NCI-H748 (cell line): ENCODE measurements around the gene MROH8.

Source experiments
- DNase-seq: peaks from one replicate; lab custom pipeline; 2025; ENCODE audit not compliant: unreplicated experiment; lab: John Stamatoyannopoulos, UW

MROH8 gene

DNA sequence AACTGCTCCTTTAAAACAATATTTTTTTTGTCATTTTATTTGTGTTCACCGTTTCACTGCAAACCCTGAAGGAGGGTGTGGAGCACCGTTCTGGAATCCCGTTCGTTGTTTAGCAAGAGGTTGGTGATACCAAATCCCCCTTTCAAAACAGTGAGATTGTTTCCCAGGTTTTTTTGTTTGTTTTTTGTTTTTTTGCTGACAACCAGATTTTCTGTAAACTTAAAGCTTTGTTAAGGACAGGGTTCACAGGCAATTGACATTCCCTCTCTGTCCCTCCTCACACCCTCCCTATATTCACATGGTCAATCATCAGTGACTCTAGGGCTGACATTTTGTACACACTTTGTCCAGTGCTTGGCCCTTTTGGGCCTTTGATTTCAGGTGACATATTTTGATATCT lies 21.0 kb upstream of the MROH8 start:
- DNase-seq: no peak

DNA sequence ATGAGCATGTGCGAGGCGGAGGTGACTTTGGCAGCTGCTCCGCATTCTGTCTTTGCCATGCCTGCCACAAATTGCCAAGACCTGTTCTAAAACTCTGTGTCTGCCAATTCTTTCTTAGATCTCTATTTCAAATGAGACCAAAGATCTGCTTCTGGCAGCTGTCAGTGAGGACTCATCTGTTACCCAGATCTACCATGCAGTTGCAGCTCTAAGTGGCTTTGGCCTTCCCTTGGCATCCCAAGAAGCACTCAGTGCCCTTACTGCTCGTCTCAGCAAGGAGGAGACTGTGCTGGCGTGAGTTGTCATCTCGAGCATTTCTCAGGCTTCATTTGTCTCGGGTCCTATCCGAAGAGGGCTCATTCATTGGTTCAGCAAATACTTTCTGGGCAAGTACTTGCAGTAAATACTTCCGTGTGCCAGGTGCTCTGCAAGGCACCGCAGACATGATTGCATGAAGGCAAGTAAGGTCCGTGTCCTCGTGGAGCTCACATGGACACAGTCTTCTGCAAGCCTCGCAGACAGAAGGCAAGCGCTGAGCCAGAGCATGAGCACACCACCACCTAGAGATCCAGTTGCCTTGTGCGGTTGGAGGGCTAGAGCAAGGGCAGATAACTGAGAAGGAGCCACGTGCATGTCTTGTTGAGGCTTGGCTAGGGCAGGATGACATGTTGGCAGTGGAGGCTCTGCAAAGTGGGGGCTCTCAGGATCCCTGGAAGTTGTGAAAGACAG lies 19.7 kb upstream of the MROH8 start:
- DNase-seq: no peak

DNA sequence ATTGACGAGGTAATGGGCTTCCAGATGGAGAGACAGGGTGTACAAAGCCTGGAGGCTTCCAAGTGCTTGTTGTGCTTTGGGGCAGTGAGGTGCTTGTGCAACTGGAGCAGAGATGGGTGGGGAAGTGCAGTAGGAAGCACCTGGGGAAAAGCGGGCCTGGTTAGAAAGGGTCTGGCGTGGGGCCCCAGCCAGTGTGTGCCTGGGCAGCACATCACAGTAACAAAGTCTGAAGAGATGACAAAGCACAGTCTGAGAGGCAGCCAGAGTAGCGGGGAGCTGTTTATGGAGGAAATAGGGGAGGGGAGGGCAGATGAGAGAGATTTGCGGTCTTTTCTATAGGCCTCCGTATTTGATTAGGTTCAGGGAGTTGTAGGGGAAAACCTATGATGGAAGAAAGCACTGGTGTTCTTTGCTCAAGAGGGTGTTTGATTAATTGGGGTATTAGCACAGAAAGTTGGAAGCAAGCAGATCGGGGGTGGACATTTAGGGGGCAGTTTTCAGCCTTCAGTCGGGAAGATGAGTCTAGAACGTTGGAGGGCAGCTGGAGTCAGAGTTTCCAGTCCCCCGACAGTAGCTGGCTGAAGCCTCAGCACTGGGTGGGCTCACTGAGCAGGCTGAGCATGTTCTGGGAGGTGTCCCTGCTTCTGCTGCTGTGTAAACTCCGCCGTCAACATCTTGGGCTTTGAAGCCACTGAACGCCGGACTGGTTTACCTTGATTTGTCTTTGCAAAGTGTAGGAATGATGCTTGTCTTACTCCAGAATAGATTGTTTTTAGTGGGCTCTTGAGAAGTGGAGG lies 15.5 kb upstream of the MROH8 start:
- DNase-seq: no peak

DNA sequence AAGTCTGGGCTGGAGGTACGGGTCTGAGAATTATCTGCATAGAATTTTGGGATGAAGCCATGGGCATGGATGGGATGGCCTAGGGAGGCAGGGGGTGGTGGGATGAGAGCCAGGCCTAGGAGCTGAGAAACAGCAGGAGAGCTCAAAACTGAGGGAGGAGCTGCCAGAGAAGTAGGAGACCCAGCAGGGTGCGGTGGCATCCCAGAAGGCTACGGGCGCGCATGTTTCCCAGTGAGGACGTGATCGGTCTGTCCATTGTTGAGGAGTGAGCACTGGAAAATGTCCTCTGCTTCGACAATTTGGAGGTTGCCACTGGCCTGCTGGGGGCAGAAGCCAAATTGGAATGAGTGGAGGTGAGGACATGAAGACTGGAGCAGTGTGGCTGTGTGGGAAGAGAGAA lies 14.5 kb upstream of the MROH8 start:
- no peak for DNase-seq

DNA sequence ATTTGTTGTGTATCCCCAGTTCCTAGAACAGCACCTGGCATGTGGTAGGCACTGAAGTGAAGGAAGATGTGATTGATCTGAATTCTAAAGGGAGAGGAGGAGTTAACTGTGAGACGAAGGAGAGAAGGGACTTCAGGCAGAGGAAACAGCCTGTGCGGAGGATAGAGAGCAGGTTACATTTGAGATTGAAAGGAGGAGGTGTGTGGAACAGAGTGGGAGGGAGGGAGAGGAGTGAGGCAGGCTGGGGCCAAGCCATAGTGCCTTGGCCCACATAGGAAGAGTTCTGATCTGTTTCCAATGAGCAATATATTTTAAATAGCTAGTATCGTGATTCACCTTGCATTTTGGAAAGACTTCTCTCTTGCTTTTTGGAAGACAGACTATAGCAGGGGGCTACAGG lies 13.9 kb upstream of the MROH8 start:
- no peak for DNase-seq

DNA sequence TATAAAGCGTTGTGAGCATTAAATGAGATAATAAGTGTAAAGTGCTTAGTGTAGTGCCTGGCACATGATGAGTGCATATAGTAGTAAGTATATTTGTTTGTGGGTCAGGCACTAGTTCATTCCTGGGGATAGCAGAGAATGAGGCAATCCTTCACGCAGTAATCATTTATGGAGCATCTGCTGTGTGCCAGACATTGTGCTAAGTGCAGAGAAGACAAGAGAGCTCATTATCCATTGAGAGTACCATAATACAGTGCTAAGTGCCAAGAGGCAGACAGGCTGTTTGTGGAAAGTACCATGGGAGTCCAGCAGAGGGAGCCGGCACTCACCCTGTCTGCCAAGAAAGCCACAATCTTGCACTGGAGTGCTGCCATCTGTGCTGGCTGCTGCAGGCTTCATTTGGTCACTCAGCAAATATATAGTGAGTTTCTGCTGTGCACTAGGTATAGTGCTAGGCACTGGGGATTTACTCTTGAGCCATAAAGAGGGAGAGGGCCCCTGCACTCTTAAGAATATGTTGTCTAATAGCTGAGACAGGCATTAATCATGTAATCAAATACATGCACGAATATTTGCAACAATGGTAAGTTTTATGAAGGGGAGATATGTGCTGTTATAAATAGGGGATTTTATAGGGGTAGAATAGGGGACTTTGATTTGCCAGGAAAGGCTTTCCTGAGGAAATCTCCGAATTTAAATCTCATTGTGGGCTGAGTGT lies 12.9 kb upstream of the MROH8 start:
- DNase-seq: peak; percentile 65

DNA sequence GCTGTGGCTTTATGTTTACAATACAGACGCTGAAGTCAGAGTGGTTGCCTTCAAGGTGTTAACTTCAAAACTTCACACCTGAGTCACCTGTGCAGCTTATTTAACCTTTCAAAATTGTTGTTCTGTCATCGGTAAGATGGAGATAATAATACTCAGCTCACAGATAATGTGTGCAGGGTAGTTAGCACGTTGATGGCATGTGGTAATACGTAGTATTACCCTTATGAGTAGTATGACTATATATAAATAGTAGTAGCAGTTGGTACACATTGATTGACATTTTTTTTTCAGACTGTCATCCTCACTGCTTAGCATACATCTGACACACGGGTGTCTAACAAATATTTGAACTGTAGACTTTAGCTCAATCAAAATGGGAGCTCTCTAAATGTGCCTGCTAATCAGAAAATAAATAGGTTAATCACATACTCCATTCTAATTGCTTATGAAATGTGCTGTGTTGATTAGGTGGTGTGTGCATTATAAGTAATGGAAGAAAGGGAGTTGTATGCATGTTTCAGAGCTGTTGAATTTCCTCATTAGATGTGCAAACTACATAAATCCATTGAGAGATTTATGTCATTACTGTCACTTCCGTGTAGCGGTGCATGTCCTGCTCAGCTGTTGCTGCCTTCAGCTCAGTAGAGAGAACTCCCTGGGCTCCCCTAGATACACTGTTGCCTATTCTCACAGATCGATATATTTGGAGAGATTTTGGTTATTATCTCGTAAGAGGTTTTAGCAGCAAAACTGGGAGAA lies 11.2 kb upstream of the MROH8 start:
- peak; percentile 23 for DNase-seq

DNA sequence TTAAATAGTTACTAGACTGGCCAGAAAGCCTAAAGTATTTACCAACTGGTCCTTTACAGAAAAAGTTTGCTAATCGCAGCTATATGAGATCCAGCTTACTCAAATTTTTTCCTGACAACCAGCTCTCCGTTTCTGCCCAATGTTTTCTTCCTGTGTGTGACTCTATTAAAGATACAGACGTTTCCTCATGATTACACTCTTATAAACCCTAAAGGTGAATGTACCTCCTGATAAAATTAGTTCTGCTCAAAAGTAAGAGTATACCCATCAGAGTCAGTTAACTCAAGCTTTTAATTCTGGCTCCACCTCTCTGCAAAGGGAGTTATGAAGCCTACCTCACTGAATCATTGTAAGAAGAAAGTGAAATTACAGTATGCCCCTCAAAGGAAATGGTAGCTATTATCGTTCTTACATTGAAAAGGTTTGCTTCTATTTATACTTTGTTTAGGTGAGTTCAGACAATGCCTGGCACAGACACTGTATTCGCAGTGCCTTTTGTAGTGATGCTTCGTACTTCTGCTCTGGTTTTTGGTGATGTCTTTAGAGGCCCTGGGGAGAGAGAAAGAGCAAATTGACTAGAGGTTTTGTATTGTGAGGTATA lies 10.2 kb upstream of the MROH8 start:
- DNase-seq: no peak

DNA sequence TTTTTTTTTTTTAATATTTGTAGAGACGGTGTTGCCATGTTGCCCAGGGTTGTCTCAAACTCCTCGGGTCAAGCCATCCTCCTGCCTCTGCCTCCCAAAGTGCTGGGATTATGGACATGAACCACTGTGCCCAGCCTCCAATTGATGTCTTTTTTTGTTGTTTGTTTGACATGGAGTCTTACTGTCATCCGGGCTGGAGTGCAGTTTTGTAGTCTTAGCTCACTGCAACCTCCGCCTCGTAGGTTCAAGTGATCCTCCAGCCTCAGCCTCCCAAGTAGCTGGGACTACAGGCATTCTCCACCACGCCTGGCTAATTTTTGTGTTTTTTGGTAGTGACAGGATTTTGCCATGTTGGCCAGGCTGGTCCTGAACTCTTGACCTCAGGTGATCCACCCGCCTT lies 9.4 kb upstream of the MROH8 start:
- no peak for DNase-seq

DNA sequence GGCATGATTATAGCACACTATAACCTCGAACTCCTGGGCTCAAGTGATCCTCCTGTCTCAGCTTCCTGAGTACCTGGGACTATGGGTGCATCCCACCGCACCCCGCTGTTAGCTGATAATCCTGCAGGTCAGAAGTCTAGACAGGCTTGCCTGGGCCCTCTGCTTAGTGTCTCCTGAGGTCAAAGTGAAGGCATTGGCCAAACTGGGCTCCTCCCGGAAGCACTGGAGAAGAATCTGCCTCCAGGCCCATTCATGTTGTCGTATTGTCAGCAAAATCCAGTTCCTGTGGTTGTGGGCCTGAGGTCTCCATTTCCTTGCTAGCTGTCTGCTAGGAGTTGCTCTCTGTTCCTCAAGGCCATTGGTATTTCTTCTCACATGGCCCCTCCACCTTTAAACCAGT lies 6.3 kb upstream of the MROH8 start:
- DNase-seq: no peak

DNA sequence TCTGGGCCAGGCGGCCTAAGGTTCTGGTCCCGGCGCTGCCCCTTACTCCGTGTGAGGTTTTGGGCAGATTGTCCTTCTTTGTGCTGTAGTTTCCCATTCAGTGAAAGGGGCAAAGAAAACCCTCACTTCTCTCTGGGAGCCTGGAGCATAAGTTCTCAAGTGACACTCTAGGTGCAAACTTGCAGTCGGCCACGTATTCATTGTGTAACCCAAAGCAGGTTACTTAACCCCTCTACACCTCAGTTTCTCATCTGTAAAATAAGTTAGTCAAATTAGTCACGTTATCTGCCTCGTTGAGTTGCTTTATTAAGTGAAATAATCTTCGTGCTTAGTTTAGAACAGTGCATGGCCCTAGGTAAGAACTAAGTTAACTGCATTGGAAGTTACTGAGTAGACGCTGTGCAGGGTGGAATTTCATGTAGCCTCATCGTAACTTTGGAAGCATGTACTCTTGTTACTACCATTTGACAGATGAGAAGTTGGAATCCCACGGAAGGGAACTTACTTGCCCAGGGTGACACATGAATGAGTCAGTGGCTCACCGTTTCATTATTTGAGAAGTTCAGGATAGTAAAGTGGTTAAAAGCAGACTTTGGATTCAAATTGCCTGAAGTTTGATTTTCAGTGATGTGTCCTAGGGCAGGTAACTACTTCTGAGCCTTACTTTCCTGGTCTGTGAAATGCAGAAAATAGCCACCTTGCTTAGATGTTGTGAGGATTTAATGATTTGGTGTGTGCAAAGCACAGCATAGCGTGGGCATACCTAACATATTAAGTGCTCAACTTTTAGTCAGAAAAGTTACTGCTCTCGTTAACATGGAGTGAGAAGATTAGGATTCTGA lies 556 bp upstream of the MROH8 start:
- no peak for DNase-seq

DNA sequence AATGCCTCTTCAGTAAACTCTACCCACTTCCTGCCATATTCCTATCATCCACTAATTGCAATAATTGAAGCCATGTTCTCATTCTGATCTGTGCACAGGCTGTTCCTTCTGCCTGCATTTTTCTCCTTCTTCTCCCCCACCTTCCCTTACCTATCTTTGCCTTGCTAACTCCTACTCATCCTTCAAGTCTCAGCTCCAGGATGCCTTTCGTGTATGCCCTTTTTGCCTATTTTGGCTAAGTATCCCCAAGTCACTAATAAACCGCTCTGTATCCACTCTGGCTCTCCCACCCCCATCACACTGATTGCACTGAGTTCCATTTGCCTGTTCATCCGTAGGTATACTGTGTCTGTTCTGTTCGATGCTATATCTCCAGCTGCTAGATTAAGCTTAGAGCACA lies 6.5 kb downstream of the MROH8 start:
- DNase-seq: no peak

DNA sequence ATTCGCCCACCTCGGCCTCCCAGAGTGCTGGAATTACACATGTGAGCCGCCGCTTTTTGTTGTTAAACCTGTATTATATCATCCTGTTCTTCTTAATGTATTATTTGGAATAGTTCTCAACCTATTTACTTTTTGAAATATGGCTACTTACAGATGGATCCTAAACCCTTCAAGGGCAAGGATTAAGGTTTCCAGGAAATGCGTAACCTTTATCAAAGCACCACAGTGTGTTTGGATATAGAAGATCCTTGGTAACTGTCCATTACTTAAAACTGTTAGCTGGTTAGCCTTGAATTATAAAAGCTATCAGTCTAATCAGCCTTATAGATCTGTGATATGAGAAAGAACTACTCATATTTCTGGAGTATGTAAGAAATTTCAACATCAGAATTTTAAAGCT lies 12.5 kb downstream of the MROH8 start:
- DNase-seq: no peak

DNA sequence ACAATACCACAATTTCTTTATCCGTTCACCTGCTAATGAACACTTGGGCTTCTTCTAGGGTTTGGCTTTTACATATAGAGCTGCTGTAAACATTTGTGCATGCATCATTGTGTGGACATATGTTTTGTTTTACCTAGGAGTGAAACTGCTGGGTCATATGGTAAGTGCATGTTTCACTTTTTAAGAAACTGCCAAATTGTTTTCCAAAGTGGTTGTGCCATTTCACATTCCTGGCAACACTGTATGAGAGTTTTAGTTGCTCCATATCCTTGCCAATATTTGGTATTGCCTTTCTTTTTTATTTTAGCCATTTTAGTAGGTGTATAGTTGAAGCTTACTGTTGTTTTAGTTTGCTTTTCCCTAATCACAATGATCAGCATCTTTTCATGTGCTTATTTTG lies 14.3 kb downstream of the MROH8 start:
- DNase-seq: no peak

DNA sequence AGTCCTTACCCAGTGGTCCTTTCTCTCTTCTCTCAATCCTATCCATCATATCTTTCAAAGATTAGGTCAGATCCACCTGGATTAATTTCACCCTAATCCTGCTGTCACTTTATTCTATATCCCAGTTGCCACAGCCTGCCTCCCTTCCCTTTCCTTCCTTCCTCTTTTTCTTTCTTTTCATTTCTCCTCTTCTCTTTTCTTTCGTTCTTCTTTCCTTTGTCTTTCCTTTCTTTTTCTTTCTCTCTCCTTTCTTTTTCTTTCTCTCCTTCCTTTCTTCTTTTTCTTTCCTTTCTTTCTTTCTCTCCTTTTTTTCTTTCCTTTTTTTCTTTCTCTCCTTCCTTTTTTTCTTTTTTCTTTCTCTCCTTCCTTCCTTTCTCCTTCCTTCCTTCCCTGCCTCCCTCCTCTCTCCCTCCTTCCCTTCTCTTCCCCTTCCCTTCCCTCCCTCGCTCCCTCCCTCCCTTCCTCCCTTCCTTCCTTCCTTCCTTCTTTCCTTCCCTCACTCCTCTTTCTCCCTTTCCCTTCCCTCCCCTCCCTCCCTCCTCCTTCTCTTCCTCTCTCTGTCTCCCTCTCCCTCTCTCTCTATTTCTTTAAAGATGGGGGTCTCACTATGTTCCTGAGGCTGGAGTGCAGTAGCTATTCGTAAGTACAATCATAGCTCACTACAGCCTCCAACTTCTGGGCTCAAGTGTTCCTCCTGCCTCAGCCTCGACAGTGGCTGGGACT lies 15.4 kb downstream of the MROH8 start:
- DNase-seq: no peak

DNA sequence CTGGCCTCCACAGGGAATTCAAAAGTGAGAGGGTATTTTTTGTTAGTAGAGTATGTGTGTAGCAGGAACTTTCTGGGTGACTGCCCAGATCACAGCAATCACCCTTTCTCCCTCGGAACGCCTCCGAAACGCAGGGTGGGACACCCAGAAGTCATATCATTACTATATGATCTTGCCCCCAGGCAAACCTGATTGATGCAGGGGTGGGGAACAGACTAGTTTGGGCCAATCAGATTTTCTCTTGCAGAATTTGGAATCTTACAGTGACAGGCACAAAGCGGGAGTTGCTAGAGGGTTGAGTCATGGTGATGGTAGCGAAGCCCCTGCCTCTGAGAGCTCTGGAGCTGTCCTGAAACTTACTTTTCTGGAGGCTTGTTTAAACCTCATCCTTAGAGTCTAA lies 16.7 kb downstream of the MROH8 start:
- DNase-seq: no peak

DNA sequence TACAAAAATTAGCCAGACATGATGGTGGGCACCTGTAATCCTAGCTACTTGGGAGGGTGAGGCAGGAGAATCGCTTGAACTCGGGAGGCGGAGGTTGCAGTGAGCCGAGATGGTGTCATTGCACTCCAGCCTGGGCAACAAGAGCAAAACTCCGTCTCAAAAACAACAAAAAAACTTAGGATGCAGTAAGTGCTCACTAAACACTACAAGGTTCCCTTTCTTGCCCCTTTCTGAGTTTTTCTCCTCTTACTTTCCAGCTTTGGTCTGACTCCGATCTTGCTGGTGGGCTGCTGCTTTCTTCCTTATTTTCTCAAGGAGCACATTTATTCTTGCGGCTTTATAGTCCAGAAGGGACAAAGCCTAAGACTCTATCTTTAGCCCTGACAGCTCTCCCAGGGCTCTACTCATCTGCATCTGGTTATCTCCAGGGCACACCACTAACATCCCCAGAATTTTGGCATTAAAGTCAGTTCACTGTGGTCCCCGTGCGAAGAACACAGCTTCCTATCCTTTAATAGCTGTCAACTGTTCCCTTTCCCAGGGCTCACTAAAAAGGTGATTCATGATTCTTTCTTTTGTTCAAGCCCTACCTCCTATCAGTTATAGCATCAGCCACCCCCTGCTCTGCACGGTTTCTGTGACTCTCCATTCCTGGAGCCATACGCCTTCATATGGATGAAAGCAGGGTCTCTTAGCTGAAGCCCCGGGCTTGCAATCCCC lies 17.4 kb downstream of the MROH8 start:
- DNase-seq: no peak

DNA sequence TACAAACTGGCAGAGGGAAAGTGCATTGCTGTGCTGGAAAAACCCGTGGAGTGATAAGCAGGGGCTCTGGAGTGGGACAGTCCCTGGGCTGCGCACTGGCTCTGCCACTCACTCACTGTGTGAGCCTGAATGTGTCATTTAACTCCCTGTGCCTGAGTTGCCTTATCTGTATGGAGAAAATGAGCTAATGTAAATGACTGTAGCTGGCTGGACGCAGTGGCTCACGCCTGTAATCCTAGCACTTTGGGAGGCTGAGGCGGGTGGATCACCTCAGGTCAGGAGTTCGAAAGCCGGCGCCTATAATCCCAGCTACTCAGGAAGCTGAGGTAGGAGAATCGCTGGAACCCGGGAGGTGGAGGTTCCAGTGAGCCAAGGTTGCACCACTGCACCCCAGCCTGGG lies 18.7 kb downstream of the MROH8 start:
- no peak for DNase-seq

DNA sequence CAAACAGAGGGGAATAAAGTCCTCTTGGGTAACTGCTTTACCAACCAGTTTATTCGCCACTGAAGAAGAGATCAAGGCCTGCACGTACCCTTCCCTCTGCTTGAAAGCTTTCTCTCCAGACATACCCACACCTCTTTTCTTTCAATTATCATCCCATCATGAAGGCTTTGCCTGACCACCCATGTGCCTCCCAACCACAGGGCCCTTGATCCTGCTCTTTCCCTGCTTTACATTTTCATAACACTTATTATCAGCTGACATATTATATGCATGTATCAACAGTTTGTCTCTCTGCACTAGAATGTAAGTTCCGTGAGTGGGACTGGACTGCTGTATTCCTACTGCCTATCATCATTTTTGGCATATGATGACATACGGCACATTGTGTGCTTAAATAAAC lies 21.1 kb downstream of the MROH8 start:
- no peak for DNase-seq
